GM12878 (cell line): Measurements from ENCODE around the gene FAM78A. TPM values are rescaled to one million over a fixed set of nuclear protein-coding genes. Genes with fewer than 3 reads are reported as not detected.

Experiments used
- ATAC-seq: fragments of 200-7000 bp; cut with Tn5 transposase; 3 replicates; pipeline ENCODE4 v1.9.1; 2020; ENCODE audit warnings: mild to moderate bottlenecking, moderate library complexity
- BruUV-seq: library from RNA; stranded (reverse); fragments of 400-500 nt; replicated peaks from 2 replicates; lab custom pipeline; 2021; lab: Mats Ljungman, UMichigan
- CTCF ChIA-PET: fragments of 300-600 bp; sonication (Branson Sonifier 250); formaldehyde crosslinking; extraction: SDS; loops from one replicate; lab custom pipeline; 2021; ENCODE audit warnings: inconsistent platforms; lab: Yijun Ruan, JAX
- POLR2A ChIA-PET: fragments of 350-600 bp; formaldehyde crosslinking; extraction: SDS; loops from one replicate; lab custom pipeline; 2021; ENCODE audit warnings: inconsistent platforms; lab: Charles Lee
- RAD21 ChIA-PET: fragments of 300-600 bp; sonication (Branson Sonifier 250); formaldehyde crosslinking; loops from one replicate; lab custom pipeline; 2023; ENCODE audit warnings: antibody characterized with exemption; ENCODE audit not compliant: unreplicated experiment; lab: Charles Lee
- SMC1A ChIA-PET: fragments of 300-600 bp; sonication (Branson Sonifier 250); formaldehyde crosslinking; loops from one replicate; lab custom pipeline; 2023; ENCODE audit not compliant: unreplicated experiment, uncharacterized antibody; lab: Charles Lee
- DNase-seq: peaks from one replicate; pipeline ENCODE4 v3.0.0-alpha.2; 2011; ENCODE audit warnings: low read depth, low spot score
- FAIRE-seq: peaks from 3 replicates; lab custom pipeline; 2011; peaks lifted over from hg19 to GRCh38; lab: Jason Lieb, UNC
- H2AFZ ChIP-seq: 2 replicates; pipeline ENCODE4 v1.6.0; 2011; ENCODE audit warnings: low read depth, low read length, control low read depth; ENCODE audit not compliant: control insufficient read depth
- H3K27ac ChIP-seq: 2 replicates; pipeline ENCODE4 v1.5.1; 2011; ENCODE audit warnings: control low read depth; ENCODE audit not compliant: control insufficient read depth, insufficient read depth
- H3K27me3 ChIP-seq, 2 experiments: replicated peaks in 1 of 2; 2 replicates each; pipeline versions ENCODE4 v1.6.0 to v1.6.1; 2011; ENCODE audit warnings: low read length in 1 of 2; ENCODE audit not compliant: control insufficient read depth in 2 of 2, insufficient read depth in 2 of 2
- H3K36me3 ChIP-seq, 2 experiments: 2 replicates each; pipeline ENCODE4 v1.5.1; 2011; ENCODE audit warnings: low read length in 1 of 2; ENCODE audit not compliant: control insufficient read depth in 2 of 2, insufficient read depth in 2 of 2
- H3K4me1 ChIP-seq: 2 replicates; pipeline ENCODE4 v1.6.1; 2011; ENCODE audit warnings: mild to moderate bottlenecking, low read length, moderate library complexity, mixed read lengths; ENCODE audit not compliant: control insufficient read depth, insufficient read depth
- H3K4me2 ChIP-seq: 2 replicates; pipeline ENCODE4 v1.6.0; 2011; ENCODE audit warnings: control low read depth; ENCODE audit not compliant: control insufficient read depth, insufficient read depth
- H3K4me3 ChIP-seq: fragments of 200-600 bp; sonication (generic); 2 replicates; pipeline ENCODE4 v1.5.1; 2016
- H3K79me2 ChIP-seq: 2 replicates; pipeline ENCODE4 v1.6.0; 2011; ENCODE audit warnings: low read length; ENCODE audit not compliant: control insufficient read depth, insufficient read depth
- H3K9ac ChIP-seq: 2 replicates; pipeline ENCODE4 v1.8.0; 2011; ENCODE audit warnings: low read length, control low read depth, mixed read lengths; ENCODE audit not compliant: control insufficient read depth, insufficient read depth
- H3K9me3 ChIP-seq: replicated peaks from 3 replicates; pipeline ENCODE4 v1.5.1; 2011; ENCODE audit warnings: mild to moderate bottlenecking, low read length; ENCODE audit not compliant: control insufficient read depth, insufficient read depth
- H4K20me1 ChIP-seq: 2 replicates; pipeline ENCODE4 v1.6.0; 2011; ENCODE audit not compliant: control insufficient read depth, insufficient read depth
- BRCA1 ChIP-seq: IDR thresholded peaks from 2 replicates; pipeline ENCODE4 v1.6.1; 2011; ENCODE audit warnings: low read depth, low read length, improper control_type of control experiment
- CHD4 ChIP-seq: fragments of 200-600 bp; sonication (generic); IDR thresholded peaks from 2 replicates; pipeline ENCODE4 v1.6.1; 2016; ENCODE audit warnings: mild to moderate bottlenecking
- IRF4 ChIP-seq: IDR thresholded peaks from 2 replicates; pipeline ENCODE4 v1.6.1; 2011; ENCODE audit warnings: low read depth, low read length
- PML ChIP-seq: IDR thresholded peaks from 2 replicates; pipeline ENCODE4 v1.6.1; 2012; ENCODE audit warnings: low read length, inconsistent platforms
- RCOR1 ChIP-seq: conservative IDR thresholded peaks from 2 replicates; pipeline ENCODE4 v1.6.1; 2012; ENCODE audit warnings: low read depth, low read length, improper control_type of control experiment
- RUNX3 ChIP-seq: IDR thresholded peaks from 2 replicates; pipeline ENCODE4 v1.6.1; 2012; ENCODE audit warnings: low read length, inconsistent platforms
- SUZ12 ChIP-seq: fragments of 200-600 bp; sonication (generic); IDR thresholded peaks from one replicate; pipeline ENCODE4 v1.6.1; 2018; ENCODE audit warnings: antibody characterized with exemption, mild to moderate bottlenecking; ENCODE audit not compliant: unreplicated experiment
- TAF1 ChIP-seq: IDR thresholded peaks from 2 replicates; pipeline ENCODE4 v1.6.1; 2011; ENCODE audit warnings: mild to moderate bottlenecking, low read depth, low read length, borderline replicate concordance
- TARDBP ChIP-seq: IDR thresholded peaks from 2 replicates; pipeline ENCODE4 v1.6.1; 2016; ENCODE audit warnings: borderline replicate concordance
- WGBS: methylation state at CpG from one replicate; pipeline ENCODE4 v1.1.6; 2016; ENCODE audit warnings: low lambda C conversion rate; ENCODE audit not compliant: insufficient replicate concordance, insufficient coverage; ENCODE audit errors: missing lambda C conversion rate; 5-methylcytosine and 5-hydroxymethylcytosine counted together
- in situ Hi-C: fragments of 300-500 bp; cut with MboI; formaldehyde crosslinking; loops from 9 replicates; pipeline ENCODE4 v1.14.3; 2018; ENCODE audit warnings: mixed read lengths
- intact Hi-C: fragments of 100-400 bp; cut with micrococcal nuclease; formaldehyde crosslinking; loops from one replicate; pipeline ENCODE4 v1.14.2; 2022; ENCODE audit not compliant: unreplicated experiment
- polyA plus RNA-seq, 11 experiments: library from polyadenylated mRNA; depleted of rRNA in 4 of 11; unstranded in 6 of 11; stranded (reverse) in 5 of 11; fragments of >200 nt; fragmentation: Nextera tagmentation in 4 of 11; fragmentation: Illumina TruSeq in 1 of 11; extraction: Ambion mirVana in 4 of 11; extraction: Trizol in 1 of 11; gene quantifications; 1 replicate in 1 of 11; 2 replicates in 10 of 11; pipeline versions ENCODE4 v1.2.1 to v1.2.3, GENCODE V29; 2011 to 2016; ENCODE audit warnings: inconsistent platforms in 2 of 11, missing spikeins in 2 of 11, low read depth in 1 of 11
- total RNA-seq, 4 experiments: library from RNA; depleted of rRNA in 3 of 4; stranded (reverse); fragments of >200 nt in 3 of 4; fragmentation: Illumina TruSeq in 1 of 4; extraction: Trizol in 1 of 4; gene quantifications; 2 replicates each; pipeline versions ENCODE4 v1.2.1 to v1.2.3, GENCODE V29; 2013 to 2021
- TF ChIP-seq, protein P1 (sequence below): IDR thresholded peaks from 2 replicates; pipeline ENCODE4 v1.6.1; 2011; ENCODE audit warnings: borderline replicate concordance, low read depth, mild to moderate bottlenecking, moderate library complexity, mixed read lengths, low read length; ENCODE audit not compliant: insufficient read depth; ENCODE audit errors: extremely low read length
- TF ChIP-seq, protein P2 (sequence below): fragments of 450-650 bp; IDR thresholded peaks from 2 replicates; pipeline ENCODE4 v1.6.1; 2017; ENCODE audit warnings: antibody characterized with exemption, mild to moderate bottlenecking, moderate library complexity
- TF ChIP-seq, protein P3 (sequence below): IDR thresholded peaks from 2 replicates; pipeline ENCODE4 v1.6.1; 2011; ENCODE audit warnings: borderline replicate concordance, low read depth, mild to moderate bottlenecking, moderate library complexity, low read length; ENCODE audit not compliant: insufficient read depth, poor library complexity, severe bottlenecking
- TF ChIP-seq, protein P4 (sequence below): fragments of 450-650 bp; IDR thresholded peaks from 2 replicates; pipeline ENCODE4 v1.6.1; 2017; ENCODE audit warnings: low read depth, mild to moderate bottlenecking, moderate library complexity

The FAM78A gene
- total and polyA plus RNA-seq, 10 of the 15 experiments (the other 5 are each of a cell fraction or from before 2014, with no cell fraction given) = 0.18 to 32.5 (median 12.2) TPM

DNA sequence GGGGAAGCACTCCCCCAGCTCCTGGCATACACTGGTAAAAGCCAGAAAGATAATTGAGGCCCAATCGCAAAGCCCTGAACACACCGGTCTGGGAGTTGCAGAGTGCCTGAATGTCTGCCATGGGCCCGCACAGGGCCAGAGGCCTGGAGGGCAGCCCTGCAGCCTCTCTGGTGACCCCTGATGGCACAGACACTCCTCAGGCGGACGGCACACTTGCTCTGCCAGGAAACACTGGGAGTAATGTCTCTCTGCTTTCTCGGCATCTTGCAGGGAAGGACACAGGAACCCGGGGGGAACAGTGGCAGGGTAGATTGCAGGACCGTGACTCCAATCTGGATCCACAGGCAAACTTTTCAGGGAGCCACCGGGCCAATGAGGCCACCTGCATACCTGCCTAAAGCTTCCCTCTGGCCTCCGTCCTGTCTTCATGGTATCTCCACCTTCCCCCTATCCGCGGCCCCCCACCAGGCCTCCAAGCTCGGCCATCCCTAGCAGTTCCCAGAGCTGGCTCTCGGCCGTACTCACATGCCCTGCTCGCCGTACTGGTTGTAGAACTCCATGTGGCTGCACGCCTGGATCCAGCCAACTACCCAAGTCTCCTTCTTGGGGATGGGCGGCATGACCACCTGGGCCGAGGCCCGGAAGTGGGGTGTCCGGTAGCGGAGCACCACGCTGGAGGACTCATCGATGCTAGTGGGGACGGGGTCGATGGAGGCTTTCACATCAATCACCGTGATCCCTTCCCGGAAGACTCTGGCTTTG is 797 bp downstream of the FAM78A start:
- DNase-seq = no peak
- intact Hi-C loops (loop anchor here (1.0 to 2.0 kb wide), 3 partner anchors 23 to 97 kb away; no protein-coding TSS in a partner anchor), in situ Hi-C loops (no loop called here)
- ChIA-PET SMC1A (interaction anchor here (1.0 to 7.9 kb wide), 4 partner anchors 21 to 129 kb away, joined by 3 to 154 read pairs (median 10); no protein-coding TSS in a partner anchor), POLR2A (interaction anchor here (0.9 to 11.3 kb wide), 3 partner anchors 21 to 39 kb away, joined by 3 to 267 read pairs (median 6); no protein-coding TSS in a partner anchor), CTCF (interaction anchor here (0.9 to 9.8 kb wide), 6 partner anchors 12 to 205 kb away, joined by 3 to 151 read pairs (median 8); no protein-coding TSS in a partner anchor), RAD21 (interaction anchor here (1.0 to 11.6 kb wide), 3 partner anchors 20 to 97 kb away, joined by 3 to 181 read pairs (median 35); no protein-coding TSS in a partner anchor)
- FAIRE-seq = peak; percentile 80
- no peaks in the 10 kb centered on the region for H4K20me1 ChIP-seq
- peaks cover 67% of the 10 kb centered on the region for H3K79me2 ChIP-seq
- no peaks in the 10 kb centered on the region for H3K36me3 ChIP-seq
- peak overlapping the region; percentile 99 for H3K27ac ChIP-seq
- WGBS = 1% methylated on average over 29 of the region's 29 CpGs
- H3K9ac ChIP-seq = peak overlapping the region; percentile 97
- H2AFZ ChIP-seq = peak overlapping the region; percentile 68
- peaks cover 28% of the 10 kb centered on the region for H3K4me1 ChIP-seq
- H3K27me3 ChIP-seq = no peaks in the 10 kb centered on the region; a peak in 2 of 4 replicates
- peak overlapping the region; percentile 100 for H3K4me2 ChIP-seq
- H3K4me3 ChIP-seq = peak overlapping the region; percentile 99
- no peaks in the 10 kb centered on the region for H3K9me3 ChIP-seq
- peak; percentile 68 for ATAC-seq
- BruUV-seq = no TSS peak
- TF ChIP-seq BRCA1 = no peak
- no peak for TF ChIP-seq TARDBP
- no peak for TF ChIP-seq PML
- no peak for TF ChIP-seq SUZ12
- TF ChIP-seq, protein P1, sequence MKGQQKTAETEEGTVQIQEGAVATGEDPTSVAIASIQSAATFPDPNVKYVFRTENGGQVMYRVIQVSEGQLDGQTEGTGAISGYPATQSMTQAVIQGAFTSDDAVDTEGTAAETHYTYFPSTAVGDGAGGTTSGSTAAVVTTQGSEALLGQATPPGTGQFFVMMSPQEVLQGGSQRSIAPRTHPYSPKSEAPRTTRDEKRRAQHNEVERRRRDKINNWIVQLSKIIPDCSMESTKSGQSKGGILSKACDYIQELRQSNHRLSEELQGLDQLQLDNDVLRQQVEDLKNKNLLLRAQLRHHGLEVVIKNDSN = no peak
- TF ChIP-seq, protein P2, sequence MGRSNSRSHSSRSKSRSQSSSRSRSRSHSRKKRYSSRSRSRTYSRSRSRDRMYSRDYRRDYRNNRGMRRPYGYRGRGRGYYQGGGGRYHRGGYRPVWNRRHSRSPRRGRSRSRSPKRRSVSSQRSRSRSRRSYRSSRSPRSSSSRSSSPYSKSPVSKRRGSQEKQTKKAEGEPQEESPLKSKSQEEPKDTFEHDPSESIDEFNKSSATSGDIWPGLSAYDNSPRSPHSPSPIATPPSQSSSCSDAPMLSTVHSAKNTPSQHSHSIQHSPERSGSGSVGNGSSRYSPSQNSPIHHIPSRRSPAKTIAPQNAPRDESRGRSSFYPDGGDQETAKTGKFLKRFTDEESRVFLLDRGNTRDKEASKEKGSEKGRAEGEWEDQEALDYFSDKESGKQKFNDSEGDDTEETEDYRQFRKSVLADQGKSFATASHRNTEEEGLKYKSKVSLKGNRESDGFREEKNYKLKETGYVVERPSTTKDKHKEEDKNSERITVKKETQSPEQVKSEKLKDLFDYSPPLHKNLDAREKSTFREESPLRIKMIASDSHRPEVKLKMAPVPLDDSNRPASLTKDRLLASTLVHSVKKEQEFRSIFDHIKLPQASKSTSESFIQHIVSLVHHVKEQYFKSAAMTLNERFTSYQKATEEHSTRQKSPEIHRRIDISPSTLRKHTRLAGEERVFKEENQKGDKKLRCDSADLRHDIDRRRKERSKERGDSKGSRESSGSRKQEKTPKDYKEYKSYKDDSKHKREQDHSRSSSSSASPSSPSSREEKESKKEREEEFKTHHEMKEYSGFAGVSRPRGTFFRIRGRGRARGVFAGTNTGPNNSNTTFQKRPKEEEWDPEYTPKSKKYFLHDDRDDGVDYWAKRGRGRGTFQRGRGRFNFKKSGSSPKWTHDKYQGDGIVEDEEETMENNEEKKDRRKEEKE = no peak
- TF ChIP-seq, protein P3, sequence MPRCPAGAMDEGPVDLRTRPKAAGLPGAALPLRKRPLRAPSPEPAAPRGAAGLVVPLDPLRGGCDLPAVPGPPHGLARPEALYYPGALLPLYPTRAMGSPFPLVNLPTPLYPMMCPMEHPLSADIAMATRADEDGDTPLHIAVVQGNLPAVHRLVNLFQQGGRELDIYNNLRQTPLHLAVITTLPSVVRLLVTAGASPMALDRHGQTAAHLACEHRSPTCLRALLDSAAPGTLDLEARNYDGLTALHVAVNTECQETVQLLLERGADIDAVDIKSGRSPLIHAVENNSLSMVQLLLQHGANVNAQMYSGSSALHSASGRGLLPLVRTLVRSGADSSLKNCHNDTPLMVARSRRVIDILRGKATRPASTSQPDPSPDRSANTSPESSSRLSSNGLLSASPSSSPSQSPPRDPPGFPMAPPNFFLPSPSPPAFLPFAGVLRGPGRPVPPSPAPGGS = no peak
- no peak for TF ChIP-seq RUNX3
- TF ChIP-seq, protein P4, sequence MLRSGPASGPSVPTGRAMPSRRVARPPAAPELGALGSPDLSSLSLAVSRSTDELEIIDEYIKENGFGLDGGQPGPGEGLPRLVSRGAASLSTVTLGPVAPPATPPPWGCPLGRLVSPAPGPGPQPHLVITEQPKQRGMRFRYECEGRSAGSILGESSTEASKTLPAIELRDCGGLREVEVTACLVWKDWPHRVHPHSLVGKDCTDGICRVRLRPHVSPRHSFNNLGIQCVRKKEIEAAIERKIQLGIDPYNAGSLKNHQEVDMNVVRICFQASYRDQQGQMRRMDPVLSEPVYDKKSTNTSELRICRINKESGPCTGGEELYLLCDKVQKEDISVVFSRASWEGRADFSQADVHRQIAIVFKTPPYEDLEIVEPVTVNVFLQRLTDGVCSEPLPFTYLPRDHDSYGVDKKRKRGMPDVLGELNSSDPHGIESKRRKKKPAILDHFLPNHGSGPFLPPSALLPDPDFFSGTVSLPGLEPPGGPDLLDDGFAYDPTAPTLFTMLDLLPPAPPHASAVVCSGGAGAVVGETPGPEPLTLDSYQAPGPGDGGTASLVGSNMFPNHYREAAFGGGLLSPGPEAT = no peak
- TF ChIP-seq CHD4 = no peak
- TF ChIP-seq TAF1 = no peak
- TF ChIP-seq RCOR1 = no peak
- peak; percentile 16; the same call in 1 of the 2 replicates for TF ChIP-seq IRF4
